ENCODE data around the gene PRRT3. TPM values are rescaled to one million over a fixed set of nuclear protein-coding genes. Genes with fewer than 3 reads are reported as not detected.
A peak's percentile ranks its signal among the peaks of the same experiment; 100 is the strongest.

Gene PRRT3
- total RNA-seq, 1 donor from 2014 or later = 10.4 TPM

- TF ChIP-seq CTCF (IDR thresholded peaks at IDR 0.05; ENCODE audit: unreplicated experiment) = no peak
- H3K4me1 Mint-ChIP-seq (ENCODE audit: low read depth) = no peaks in the 10 kb centered on the region
These were observed 24.1 kb downstream of the PRRT3 start for GRCh38 chr3:9928158-9928557.

DNA sequence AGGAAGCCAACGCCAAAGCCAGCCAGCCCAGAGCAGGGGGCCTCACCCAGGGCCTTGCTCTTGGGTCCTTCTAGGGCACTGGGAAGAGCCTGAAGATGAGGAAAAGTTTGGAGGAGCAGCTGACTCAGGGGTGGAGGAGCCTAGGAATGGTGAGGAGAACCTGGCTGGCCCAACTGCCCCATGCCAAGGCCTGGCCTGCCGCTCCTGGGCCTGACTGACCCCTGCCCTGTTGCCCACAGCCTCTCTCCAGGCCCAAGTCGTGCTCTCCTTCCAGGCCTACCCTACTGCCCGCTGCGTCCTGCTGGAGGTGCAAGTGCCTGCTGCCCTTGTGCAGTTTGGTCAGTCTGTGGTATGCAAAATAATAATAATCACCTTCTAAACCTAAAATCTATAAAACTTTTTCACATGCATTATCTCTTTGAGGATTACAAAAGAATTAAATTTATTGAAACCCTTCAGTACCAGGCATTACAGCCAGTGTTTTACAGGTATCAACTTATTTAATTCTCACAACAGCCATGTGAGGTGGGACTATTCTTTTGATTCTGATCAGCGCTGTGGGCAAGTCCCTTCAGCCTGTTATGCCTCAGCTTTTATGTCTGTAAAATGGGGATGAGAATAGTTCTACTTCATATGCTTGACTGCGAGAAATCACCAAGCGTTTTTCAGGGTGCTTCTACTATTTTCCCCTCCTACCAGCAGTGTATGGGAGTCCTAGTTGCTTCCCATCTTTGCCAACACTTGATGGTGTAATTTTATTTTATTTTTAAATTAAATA lies 33.8 kb downstream of the PRRT3 start:
- no peaks in the 10 kb centered on the region for H3K9me3 Mint-ChIP-seq (ENCODE audit: low read depth)
- H3K4me3 Mint-ChIP-seq (ENCODE audit: low read depth) = no peak overlapping the region
- no peaks in the 10 kb centered on the region for H3K27me3 Mint-ChIP-seq
- H3K27ac Mint-ChIP-seq = no peak overlapping the region
- peaks cover 14% of the 10 kb centered on the region for H3K4me1 Mint-ChIP-seq (ENCODE audit: low read depth)
- TF ChIP-seq CTCF (IDR thresholded peaks at IDR 0.05; ENCODE audit: unreplicated experiment) = no peak
- DNase-seq (ENCODE audit: low spot score, unreplicated experiment) = no peak
- no peaks in the 10 kb centered on the region for H3K36me3 Mint-ChIP-seq (ENCODE audit: insufficient read depth)

More at GRCh38 chr3:9928158-9928557, 24.1 kb downstream of the PRRT3 start:
- Mint-ChIP-seq H3K27ac (no peak overlapping the region), H3K4me3 (ENCODE audit: low read depth) (no peak overlapping the region), H3K36me3 (ENCODE audit: insufficient read depth) (peaks cover 3% of the 10 kb centered on the region), H3K27me3 (no peaks in the 10 kb centered on the region), H3K9me3 (ENCODE audit: low read depth) (no peaks in the 10 kb centered on the region)
- no peak for DNase-seq (ENCODE audit: low spot score, unreplicated experiment)

DNA sequence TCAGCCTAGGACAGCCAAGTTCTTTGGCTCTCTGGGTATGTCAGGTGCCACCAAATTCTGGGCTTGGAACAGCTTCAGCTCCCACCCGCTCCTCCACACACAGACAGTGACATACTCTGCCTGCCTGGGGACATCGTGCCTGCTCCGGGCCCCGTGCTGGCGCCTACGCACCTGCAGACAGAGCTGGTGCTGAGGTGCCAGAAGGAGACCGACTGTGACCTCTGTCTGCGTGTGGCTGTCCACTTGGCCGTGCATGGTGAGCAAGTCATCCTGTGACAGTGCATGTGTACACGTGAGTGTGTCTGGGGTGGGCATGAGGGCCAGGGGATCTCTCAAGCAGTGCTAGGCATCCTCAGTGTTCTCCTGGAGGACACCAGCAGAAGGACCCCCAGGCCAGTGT lies 34.4 kb downstream of the PRRT3 start:
- Mint-ChIP-seq H3K36me3 (ENCODE audit: insufficient read depth) (no peaks in the 10 kb centered on the region), H3K4me1 (ENCODE audit: low read depth) (peaks cover 14% of the 10 kb centered on the region), H3K27me3 (no peaks in the 10 kb centered on the region), H3K27ac (no peak overlapping the region), H3K9me3 (ENCODE audit: low read depth) (no peaks in the 10 kb centered on the region), H3K4me3 (ENCODE audit: low read depth) (no peak overlapping the region)
- DNase-seq (ENCODE audit: low spot score, unreplicated experiment) = no peak
- no peak for TF ChIP-seq CTCF (IDR thresholded peaks at IDR 0.05; ENCODE audit: unreplicated experiment)

- Mint-ChIP-seq H3K27me3 (no peaks in the 10 kb centered on the region), H3K9me3 (ENCODE audit: low read depth) (no peaks in the 10 kb centered on the region), H3K4me3 (ENCODE audit: low read depth) (peak within 1 kb of the TSS; percentile 71), H3K36me3 (ENCODE audit: insufficient read depth) (no peaks in the 10 kb centered on the region), H3K27ac (peak within 1 kb of the TSS; percentile 37), H3K4me1 (ENCODE audit: low read depth) (peaks cover 14% of the 10 kb centered on the region)
- TF ChIP-seq CTCF (IDR thresholded peaks at IDR 0.05; ENCODE audit: unreplicated experiment) = no peak
- DNase-seq (ENCODE audit: low spot score, unreplicated experiment) = peak; percentile 30
These were observed 35.2 kb downstream of the PRRT3 start, which contains the start of gene IL17RC for GRCh38 chr3:9916734-9917680. Gene IL17RC (plus strand): TSS chr3:9917098. CDS start chr3:9917316, 218 bp downstream.

- no peak for DNase-seq (ENCODE audit: low spot score, unreplicated experiment)
- Mint-ChIP-seq H3K36me3 (ENCODE audit: insufficient read depth) (no peaks in the 10 kb centered on the region), H3K4me1 (ENCODE audit: low read depth) (peaks cover 14% of the 10 kb centered on the region), H3K4me3 (ENCODE audit: low read depth) (peak overlapping the region; percentile 71), H3K9me3 (ENCODE audit: low read depth) (no peaks in the 10 kb centered on the region), H3K27me3 (no peaks in the 10 kb centered on the region), H3K27ac (no peak overlapping the region)
- no peak for TF ChIP-seq CTCF (IDR thresholded peaks at IDR 0.05; ENCODE audit: unreplicated experiment)
These were observed 35.9 kb downstream of the PRRT3 start for GRCh38 chr3:9916346-9916733.

All from progenitor cell of endocrine pancreas (in vitro differentiated cells).